GM19397 (cell line): ENCODE data around the gene SHD.
A peak's percentile ranks its signal among the peaks of the same experiment; 100 is the strongest.
"Not testable (repeated sequence)": the region's sequence is repeated elsewhere in the genome, so short reads cannot be mapped to it uniquely, and the experiment has no call there.

Experiments used
- ATAC-seq: cut with Tn5 transposase; IDR thresholded peaks from one replicate; pipeline ENCODE4 v1.9.1; 2021; ENCODE audit warnings: mild to moderate bottlenecking, moderate library complexity; ENCODE audit not compliant: unreplicated experiment

Gene SHD

DNA sequence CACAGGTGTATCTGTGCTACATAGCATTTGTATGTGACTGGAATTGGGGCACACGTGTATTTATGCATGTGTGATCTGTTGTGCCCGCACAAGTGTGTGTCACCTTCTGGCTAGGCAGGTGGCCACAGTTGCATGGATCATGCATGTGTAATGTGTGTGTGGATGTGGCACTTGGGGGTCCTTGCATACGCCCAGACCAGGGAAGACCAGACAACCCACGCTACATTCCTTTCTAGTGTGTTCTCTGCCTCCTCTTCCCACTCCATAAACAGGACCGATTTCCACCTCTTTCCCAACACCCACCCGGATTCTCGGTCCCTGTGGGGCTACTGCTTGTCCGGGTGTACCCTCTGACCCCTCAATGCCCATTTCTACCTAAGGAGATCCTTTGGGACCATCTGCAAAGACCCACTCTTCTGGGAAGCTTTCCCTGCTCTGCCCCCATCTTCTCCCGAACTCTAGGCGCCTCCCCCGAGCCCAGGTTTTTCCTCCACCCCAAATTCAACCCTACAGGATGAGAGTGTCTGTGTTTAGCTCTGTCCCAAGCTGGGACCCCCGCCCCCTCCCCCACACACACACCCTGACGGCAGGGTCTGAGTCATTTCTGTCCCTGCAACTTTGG is 47.3 kb downstream of the SHD start:
- no peak for ATAC-seq

DNA sequence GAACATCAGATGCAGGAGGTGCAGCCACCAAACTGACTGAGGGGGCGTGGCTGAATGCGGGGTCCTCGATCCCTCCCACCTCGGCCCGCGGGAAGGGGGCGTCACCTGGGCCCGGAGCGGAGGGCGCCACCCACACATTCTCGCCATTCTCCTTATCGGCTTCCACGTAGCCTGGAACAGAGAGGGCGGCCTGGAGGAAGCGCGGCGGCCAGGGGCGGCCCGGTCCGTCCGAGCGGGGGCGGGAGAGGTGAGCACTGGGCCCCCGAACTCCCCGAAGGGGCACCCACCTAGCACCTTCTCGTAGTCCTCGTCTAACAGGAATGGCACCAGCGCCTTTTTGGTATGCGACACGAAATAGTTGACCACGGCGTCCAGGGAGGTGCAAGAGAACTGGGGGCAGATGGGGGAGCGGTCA is 47.8 kb downstream of the SHD start:
- ATAC-seq = no peak

DNA sequence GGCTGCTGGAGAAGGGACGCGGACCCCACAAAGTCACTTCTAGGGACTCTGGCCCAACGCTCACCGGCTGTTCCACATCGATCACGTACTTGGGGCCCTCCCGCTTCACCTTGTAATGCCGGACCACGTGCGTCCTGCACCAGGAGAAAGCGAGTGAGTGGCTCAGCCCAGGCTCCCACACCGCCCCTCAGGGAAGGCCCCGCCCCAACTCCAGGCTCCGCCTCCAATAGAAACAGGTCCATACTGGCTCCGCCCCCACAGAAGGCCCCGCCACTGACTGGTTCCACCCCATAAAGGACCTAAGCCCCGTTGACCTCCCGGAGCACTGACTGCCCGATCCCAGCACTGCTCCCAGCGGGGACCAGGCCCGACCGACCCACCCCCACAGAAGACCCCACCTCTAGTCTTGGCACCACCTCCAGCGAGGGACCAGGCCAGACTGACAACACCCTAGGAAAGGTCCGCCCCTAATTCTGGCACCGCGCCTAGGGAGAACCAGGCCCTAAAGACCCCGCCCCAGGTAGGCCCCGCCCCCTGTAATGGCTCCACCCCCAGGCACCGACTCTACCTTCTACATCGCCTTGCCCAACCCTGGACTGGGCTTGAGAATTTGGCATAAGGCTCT is 48.3 kb downstream of the SHD start:
- ATAC-seq = no peak

DNA sequence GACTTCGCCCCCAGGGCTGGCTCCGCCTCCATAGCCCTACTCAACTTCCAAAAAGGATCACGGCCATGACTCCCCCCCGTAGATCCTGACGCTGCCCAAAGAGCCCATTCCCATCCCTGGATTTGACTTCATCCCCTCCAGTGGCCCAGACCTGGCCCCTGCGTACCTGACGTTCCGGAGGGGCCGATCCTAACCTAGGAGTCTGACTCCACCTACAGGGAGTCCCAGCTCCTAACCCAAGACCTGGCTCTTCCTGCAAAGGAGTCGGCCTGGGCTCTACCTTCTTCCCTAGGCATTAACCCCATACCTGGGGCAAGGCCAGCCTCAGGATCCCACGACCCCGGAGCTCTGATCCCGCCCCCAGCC is 48.8 kb downstream of the SHD start:
- ATAC-seq = peak; percentile 4

DNA sequence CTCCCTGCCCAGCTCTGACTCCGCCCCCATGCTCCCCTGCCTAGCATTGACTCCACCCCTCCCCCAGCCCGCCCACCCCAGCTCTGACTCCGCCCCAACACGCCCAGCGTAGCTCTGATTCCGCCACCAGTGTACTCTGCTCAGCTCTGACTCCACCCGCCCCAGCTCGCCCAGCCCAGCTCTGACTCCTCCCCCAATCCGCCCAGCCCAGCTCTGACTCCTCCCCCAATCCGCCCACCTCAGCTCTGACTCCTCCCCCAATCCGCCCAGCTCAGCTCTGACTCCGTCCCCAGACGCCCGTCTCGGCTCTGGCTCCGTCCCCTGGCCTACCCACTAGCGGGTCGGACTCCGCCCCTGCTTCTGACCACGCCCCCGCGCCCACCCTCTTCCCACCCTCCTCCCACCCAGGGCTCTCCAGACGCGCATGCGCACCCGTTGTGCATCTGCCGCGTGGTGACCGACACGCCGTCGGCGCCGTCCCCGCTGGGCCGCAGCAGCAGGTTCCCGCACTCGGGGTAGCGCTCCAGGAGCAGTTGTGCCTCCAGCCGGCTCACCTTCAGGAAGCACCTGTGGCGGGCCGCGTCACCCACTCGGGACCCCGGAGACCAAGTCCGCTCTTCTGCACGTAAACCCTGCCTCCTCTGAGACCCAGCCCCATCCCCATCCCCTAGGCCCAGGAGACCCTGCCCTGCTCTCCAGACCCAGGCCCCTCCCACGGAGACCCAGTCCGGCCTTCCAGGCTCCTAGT is 49.4 kb downstream of the SHD start:
- ATAC-seq = peak; percentile 84

DNA sequence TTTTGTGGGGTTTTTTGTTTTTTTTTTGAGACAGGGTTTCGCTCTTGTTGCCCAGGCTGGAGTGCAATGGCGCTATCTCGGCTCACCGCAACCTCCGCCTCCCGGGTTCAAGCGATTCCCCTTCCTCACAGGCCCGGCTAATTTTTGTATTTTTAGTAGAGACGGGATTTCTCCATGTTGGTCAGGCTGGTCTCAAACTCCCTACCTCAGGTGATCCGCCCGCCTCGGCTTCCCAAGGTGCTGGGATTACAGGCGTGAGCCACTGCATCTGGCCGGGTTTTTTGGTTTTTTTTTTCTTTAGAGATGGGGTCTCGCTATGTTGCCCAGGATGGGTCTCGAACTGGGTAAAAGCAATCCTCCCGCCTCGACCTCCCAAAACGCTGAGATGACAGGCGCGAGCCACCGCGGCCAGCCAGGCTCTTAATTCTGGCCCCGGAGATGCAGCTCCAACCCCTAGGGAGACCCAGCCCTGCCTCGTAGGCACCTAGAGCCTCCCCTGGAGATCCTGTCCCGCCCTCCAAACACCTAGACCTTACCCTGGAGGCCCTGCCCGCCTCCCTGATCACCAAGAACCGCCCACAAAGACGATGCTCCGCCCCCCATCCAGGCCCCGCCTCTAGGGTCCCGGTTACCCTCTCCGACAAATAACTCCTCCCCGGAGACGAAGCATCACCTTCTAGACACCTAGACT is 50.1 kb downstream of the SHD start:
- not testable (repeated sequence) for ATAC-seq

DNA sequence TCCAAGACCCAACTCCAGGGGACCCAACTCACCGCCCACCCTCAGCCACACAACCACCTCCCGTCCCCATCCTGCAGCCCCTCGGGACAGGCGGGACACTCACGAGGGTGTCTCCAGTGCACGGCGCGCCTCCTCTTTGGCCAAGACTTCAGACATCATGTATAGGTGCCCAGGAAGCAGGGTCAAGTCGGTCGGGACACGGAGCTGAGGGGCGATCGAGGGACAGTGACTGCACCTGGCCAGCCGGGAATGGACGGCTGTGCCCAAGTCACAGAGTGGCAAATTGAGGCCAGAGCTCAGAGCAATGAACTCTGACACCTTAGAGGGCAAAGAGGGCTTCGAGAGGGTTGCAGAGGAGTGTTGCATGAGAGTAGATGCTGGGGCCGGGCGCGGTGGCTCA is 50.8 kb downstream of the SHD start:
- ATAC-seq = no peak

DNA sequence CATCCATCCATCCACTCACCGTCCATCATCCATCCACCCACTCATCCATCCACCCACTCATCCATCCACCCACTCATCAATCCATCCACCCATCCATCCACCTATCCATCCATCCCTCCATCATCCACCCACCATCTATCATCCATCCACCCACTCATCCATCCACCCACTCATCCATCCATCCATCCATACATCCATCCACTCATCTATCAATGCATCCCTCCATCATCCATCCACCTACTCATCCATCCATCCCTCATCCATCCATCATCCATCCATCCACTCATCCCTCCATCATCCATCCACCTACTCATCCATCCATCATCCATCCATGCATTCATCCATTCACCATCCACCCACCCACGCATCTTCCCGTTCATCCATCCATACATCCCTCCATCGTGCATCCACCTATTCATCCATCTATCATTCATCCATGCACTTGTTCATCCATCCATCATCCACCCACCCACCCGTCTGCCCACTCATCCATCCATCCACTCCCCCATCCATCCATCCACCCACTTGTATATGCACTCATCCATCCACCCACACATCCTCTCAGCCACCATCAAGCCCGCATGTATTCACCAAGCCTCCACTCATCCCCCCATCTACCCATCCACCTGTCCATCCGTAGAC is 56.0 kb downstream of the SHD start:
- ATAC-seq = no peak

DNA sequence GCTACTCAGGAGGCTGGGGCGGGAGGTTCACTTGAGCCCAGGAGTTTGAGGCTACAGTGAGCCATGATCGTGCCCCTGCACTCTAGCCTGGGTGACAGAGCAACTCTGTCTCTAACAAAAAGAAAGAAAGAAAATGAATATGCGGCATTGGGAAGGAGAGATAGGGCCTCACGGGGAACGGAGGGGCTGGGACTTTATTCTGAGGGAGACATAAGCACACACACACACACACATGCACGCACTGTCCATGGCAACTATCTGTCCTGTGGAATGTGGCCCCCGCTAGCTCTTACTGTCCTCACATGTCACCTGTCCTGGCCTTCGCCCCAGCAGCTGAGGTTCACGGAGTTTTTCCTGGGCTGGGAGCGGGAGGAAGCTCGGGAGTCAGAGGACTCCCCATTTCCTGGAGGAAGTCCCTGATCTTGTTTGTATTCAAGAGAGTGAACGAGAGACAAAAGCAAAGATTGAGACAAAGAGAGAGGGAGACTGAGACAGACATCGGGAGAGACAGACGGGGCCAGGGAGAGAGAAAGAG is 58.9 kb downstream of the SHD start:
- ATAC-seq = no peak

DNA sequence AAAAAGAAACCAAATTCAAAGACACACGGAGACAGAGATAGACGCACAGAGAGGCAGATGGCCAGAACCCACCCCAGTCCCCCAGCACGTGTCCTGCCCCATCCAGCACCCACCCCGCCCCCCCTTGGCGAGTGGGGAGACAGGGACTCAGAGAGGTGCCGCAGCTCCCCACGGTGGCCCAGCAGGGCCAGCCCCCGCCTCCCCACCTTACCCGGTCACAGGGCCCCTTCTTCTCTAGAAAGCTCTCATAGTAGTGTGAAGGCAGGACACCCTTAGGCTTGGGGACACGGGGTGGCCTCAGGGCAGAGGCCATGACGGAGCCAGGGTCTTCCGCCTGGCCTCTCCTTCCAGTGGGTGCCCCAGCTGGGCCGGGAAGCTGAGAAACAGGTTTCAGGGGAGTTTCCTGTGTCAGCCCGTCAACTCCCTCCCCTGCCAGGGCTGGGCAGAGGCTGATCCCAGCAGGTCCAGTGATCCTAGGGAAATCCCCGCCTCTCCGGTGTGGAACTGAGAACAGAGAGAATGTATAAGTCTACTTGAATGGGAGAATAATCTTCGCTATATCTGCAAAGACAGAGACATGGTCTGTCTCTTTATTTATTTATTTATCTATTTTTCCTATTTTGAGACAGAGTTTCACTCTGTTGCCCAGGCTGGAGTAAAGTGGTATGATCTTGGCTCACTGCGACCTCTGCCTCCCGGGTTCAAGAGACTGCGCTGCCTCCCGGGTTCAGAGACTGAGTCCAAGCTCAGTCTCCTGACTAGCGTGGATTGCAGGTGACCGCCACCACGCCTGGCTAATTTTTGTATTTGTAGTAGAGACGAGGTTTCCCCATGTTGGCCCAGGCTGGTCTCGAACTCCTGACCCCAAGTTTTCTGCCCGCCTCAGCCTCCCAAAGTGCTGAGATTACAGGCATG is 59.6 kb downstream of the SHD start, which contains the start of gene STAP2:
Gene STAP2 (minus strand): TSS at position 387 of the 915 bp plus-strand sequence. CDS start 74 bp downstream, at position 313.
- ATAC-seq = no peak
